Measurements from ENCODE around the gene ASTN2.

DNA sequence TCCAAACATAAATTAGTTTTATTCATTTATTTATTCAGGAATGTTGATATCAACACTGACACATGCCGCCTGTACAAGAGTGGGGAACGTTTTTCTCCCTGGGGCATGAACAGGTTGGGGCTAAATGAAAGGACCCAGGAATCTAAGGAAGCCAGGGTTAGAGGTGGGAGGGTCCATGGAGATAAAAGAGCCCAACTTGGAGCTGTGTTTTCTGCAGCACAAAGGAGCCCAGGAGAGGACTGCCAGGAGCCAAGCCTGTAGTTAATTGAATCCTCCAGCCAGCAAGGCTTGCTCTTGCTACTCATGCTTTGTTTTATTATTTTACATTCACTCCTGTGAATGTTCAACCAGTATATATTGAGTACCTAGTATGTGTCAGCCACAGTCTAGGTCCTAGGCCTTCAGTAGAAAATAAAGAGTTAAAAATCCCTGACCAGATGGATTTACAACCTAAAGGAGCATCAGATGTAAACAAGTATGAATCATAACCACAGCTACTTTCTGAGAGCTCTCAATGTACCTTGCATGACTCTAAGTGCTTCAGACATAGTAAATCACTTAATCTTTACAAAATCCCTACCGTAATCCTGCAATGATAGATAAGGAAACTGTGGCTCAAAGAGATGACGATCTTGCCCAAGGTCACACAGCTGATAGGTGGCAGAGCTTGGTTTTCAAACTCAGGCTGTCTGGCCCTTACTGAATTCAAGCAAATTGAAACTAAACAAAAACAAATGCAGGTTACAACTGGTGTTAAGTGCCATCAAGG, 69.8 kb downstream of the ASTN2 start:
- no peak for TF ChIP-seq GATA3 (IDR thresholded peaks at IDR 0.05; ENCODE audit: low read depth, low read length)
- TF ChIP-seq GATA2 (IDR thresholded peaks at IDR 0.05; ENCODE audit: low read depth, low read length), result peak; percentile 58; the same call in 1 of the 2 replicates

Data from SH-SY5Y (cell line).